Measurements from ENCODE around the gene SLC39A11. TPM values are rescaled to one million over a fixed set of nuclear protein-coding genes. Genes with fewer than 3 reads are reported as not detected.

Gene SLC39A11
- polyA plus RNA-seq, 1 donor from 2014 or later: 8.0 TPM

- Histone ChIP-seq H3K4me3 (ENCODE audit: low read length) (no peak overlapping the region), H3F3A (ENCODE audit: insufficient read depth, low read length, poor library complexity, severe bottlenecking) (no peaks in the 10 kb centered on the region), H3K27ac (ENCODE audit: low read length) (no peak overlapping the region), H2AFZ (ENCODE audit: low read depth, low read length) (no peak overlapping the region), H3K9me3 (ENCODE audit: low read length) (no peaks in the 10 kb centered on the region), H3K36me3 (ENCODE audit: insufficient read depth, low read length) (no peaks in the 10 kb centered on the region), H3K9ac (ENCODE audit: low read length) (no peak overlapping the region), H3K9me2 (ENCODE audit: insufficient read depth, low read length) (no peaks in the 10 kb centered on the region), H3K4me2 (ENCODE audit: low read length) (no peak overlapping the region), H3K27me3 (ENCODE audit: insufficient read depth, low read depth, low read length) (no peaks in the 10 kb centered on the region), H4K20me1 (ENCODE audit: insufficient read depth) (no peaks in the 10 kb centered on the region), H3K79me2 (replicated peaks; ENCODE audit: insufficient read depth, low read length) (no peaks in the 10 kb centered on the region)
- TF ChIP-seq CTCF (IDR thresholded peaks at IDR 0.05; ENCODE audit: poor library complexity, severe bottlenecking) (no peak), EP300 (conservative IDR thresholded peaks at IDR 0.05; ENCODE audit: poor library complexity, severe bottlenecking) (no peak), TAF1 (IDR thresholded peaks at IDR 0.05; ENCODE audit: low read depth) (no peak), MXI1 (conservative IDR thresholded peaks at IDR 0.05; ENCODE audit: poor library complexity, severe bottlenecking) (no peak), SMC3 (conservative IDR thresholded peaks at IDR 0.05; ENCODE audit: poor library complexity) (no peak), POLR2AphosphoS5 (IDR thresholded peaks at IDR 0.05) (no peak), EZH2 (IDR thresholded peaks at IDR 0.05; ENCODE audit: borderline replicate concordance, insufficient read depth, low read length, poor library complexity, severe bottlenecking) (no peak), REST (IDR thresholded peaks at IDR 0.05; ENCODE audit: borderline replicate concordance) (no peak), RAD21 (conservative IDR thresholded peaks at IDR 0.05) (no peak)
These were observed 469.6 kb downstream of the SLC39A11 start for GRCh38 chr17:72622661-72623433.

GRCh38 chr17:72619976-72620650 is 472.4 kb downstream of the SLC39A11 start:
- no peak overlapping the region for H3K4me3 ChIP-seq (ENCODE audit: low read length)
- no peaks in the 10 kb centered on the region for H3K27me3 ChIP-seq (ENCODE audit: insufficient read depth, low read depth, low read length)
- H2AFZ ChIP-seq (ENCODE audit: low read depth, low read length): no peak overlapping the region
- H3K9me3 ChIP-seq (ENCODE audit: low read length): no peaks in the 10 kb centered on the region
- no peak for TF ChIP-seq SMC3 (conservative IDR thresholded peaks at IDR 0.05; ENCODE audit: poor library complexity)
- no peak for TF ChIP-seq EP300 (conservative IDR thresholded peaks at IDR 0.05; ENCODE audit: poor library complexity, severe bottlenecking)
- TF ChIP-seq TAF1 (IDR thresholded peaks at IDR 0.05; ENCODE audit: low read depth): no peak
- no peak for TF ChIP-seq RAD21 (conservative IDR thresholded peaks at IDR 0.05)
- TF ChIP-seq REST (IDR thresholded peaks at IDR 0.05; ENCODE audit: borderline replicate concordance): no peak
- no peak for TF ChIP-seq MXI1 (conservative IDR thresholded peaks at IDR 0.05; ENCODE audit: poor library complexity, severe bottlenecking)
- no peak for TF ChIP-seq EZH2 (IDR thresholded peaks at IDR 0.05; ENCODE audit: borderline replicate concordance, insufficient read depth, low read length, poor library complexity, severe bottlenecking)
- TF ChIP-seq POLR2AphosphoS5 (IDR thresholded peaks at IDR 0.05): no peak
- no peak for TF ChIP-seq CTCF (IDR thresholded peaks at IDR 0.05; ENCODE audit: poor library complexity, severe bottlenecking)
- H3K27ac ChIP-seq (ENCODE audit: low read length): no peak overlapping the region
- H3K9ac ChIP-seq (ENCODE audit: low read length): no peak overlapping the region
- no peaks in the 10 kb centered on the region for H3F3A ChIP-seq (ENCODE audit: insufficient read depth, low read length, poor library complexity, severe bottlenecking)
- H3K79me2 ChIP-seq (replicated peaks; ENCODE audit: insufficient read depth, low read length): no peaks in the 10 kb centered on the region
- H3K4me2 ChIP-seq (ENCODE audit: low read length): no peak overlapping the region
- no peaks in the 10 kb centered on the region for H3K9me2 ChIP-seq (ENCODE audit: insufficient read depth, low read length)
- no peaks in the 10 kb centered on the region for H4K20me1 ChIP-seq (ENCODE audit: insufficient read depth)
- no peaks in the 10 kb centered on the region for H3K36me3 ChIP-seq (ENCODE audit: insufficient read depth, low read length)
